Gastroesophageal sphincter (tissue), 3 donors: ENCODE results near the gene BTBD16.

Source experiments
- CTCF ChIP-seq, 4 experiments: fragments of 200-600 bp in 2 of 4; fragments of 450-650 bp in 2 of 4; sonication (generic) in 1 of 4; IDR thresholded peaks; one replicate each; pipeline ENCODE4 v1.5.1; 2017 to 2019; ENCODE audit warnings: antibody characterized with exemption in 4 of 4, mild to moderate bottlenecking in 2 of 4, moderate library complexity in 2 of 4
- EP300 ChIP-seq: sonication (generic); formaldehyde crosslinking; IDR thresholded peaks from one replicate; pipeline ENCODE4 v1.6.1; 2017; ENCODE audit warnings: antibody characterized with exemption, mild to moderate bottlenecking
- POLR2AphosphoS5 ChIP-seq: sonication (generic); formaldehyde crosslinking; IDR thresholded peaks from one replicate; pipeline ENCODE4 v1.6.1; 2017; ENCODE audit warnings: antibody characterized with exemption

DNA sequence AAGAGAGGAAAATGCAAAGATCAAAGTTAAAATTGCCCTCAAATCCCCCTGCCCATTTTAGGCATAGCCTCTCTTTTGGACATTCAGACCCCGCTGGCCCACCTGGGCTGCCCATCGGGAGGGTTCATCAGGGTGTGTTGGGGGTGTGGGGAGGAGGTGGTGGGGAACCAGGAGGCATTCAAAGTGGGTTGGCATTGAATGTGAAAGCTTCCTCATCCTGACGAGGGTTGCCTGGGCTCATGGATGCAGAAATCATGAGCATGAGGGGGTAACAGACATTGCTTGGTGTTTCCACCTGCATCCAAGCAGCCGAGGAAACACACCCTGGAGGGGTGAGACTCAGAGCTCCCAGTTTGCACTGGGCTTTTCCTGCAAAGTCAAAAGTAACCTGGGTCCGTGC is 20.6 kb downstream of the BTBD16 start:
- TF ChIP-seq POLR2AphosphoS5: no peak
- no peak for TF ChIP-seq EP300
- no peak for TF ChIP-seq CTCF (IDR thresholded peaks at IDR 0.05)
